GM08714 (cell line): ENCODE results near the gene SFT2D3.

Source experiments
- H3K4me3 ChIP-seq: fragments of 200-500 bp; sonication (Bioruptor generic); 2 replicates; pipeline ENCODE4 v1.5.1; 2014; ENCODE audit warnings: mild to moderate bottlenecking, low read length, inconsistent platforms
- ZNF274 ChIP-seq: IDR thresholded peaks from 2 replicates; pipeline ENCODE4 v1.6.1; 2012; ENCODE audit warnings: mild to moderate bottlenecking, low read depth, low read length

SFT2D3 gene

GRCh38 chr2:127660291-127660578, 41.1 kb upstream of the SFT2D3 start:
- TF ChIP-seq ZNF274, result no peak
- no peak overlapping the region for H3K4me3 ChIP-seq

- H3K4me3 ChIP-seq, result no peak overlapping the region
- TF ChIP-seq ZNF274, result no peak
These were observed 40.1 kb upstream of the SFT2D3 start for GRCh38 chr2:127661072-127661649.

- no peak overlapping the region for H3K4me3 ChIP-seq
- no peak for TF ChIP-seq ZNF274
These were observed 39.3 kb upstream of the SFT2D3 start for GRCh38 chr2:127661949-127662510.

GRCh38 chr2:127662937-127663565, 38.2 kb upstream of the SFT2D3 start:
- TF ChIP-seq ZNF274, result no peak
- no peak overlapping the region for H3K4me3 ChIP-seq

GRCh38 chr2:127663566-127664064, 37.7 kb upstream of the SFT2D3 start:
- no peak for TF ChIP-seq ZNF274
- H3K4me3 ChIP-seq, result no peak overlapping the region

GRCh38 chr2:127664065-127664894, 37.0 kb upstream of the SFT2D3 start:
- no peak overlapping the region for H3K4me3 ChIP-seq
- no peak for TF ChIP-seq ZNF274

- no peak for TF ChIP-seq ZNF274
- no peak overlapping the region for H3K4me3 ChIP-seq
These were observed 36.4 kb upstream of the SFT2D3 start for GRCh38 chr2:127664895-127665225.

- TF ChIP-seq ZNF274, result no peak
- H3K4me3 ChIP-seq, result no peak overlapping the region
These were observed 35.9 kb upstream of the SFT2D3 start for GRCh38 chr2:127665267-127665893.

GRCh38 chr2:127669056-127669455, 32.2 kb upstream of the SFT2D3 start:
- no peak for TF ChIP-seq ZNF274
- H3K4me3 ChIP-seq, result no peak overlapping the region

GRCh38 chr2:127670055-127670956, 31.0 kb upstream of the SFT2D3 start:
- H3K4me3 ChIP-seq, result no peak overlapping the region
- no peak for TF ChIP-seq ZNF274

- no peak for TF ChIP-seq ZNF274
- no peak overlapping the region for H3K4me3 ChIP-seq
These were observed 30.4 kb upstream of the SFT2D3 start for GRCh38 chr2:127670957-127671290.

- no peak for TF ChIP-seq ZNF274
- H3K4me3 ChIP-seq, result no peak overlapping the region
These were observed 29.6 kb upstream of the SFT2D3 start for GRCh38 chr2:127671557-127672302.
